Upper lobe of left lung (tissue), 4 donors: Measurements from ENCODE around the gene TDRKH.

Experiments
- EP300 ChIP-seq, 4 donors: sonication (generic); formaldehyde crosslinking; IDR thresholded peaks; one replicate each; pipeline ENCODE4 v1.5.1; 2017; ENCODE audit warnings: antibody characterized with exemption in 4 of 4, control low read depth in 2 of 4
- POLR2A ChIP-seq, 4 donors: fragments of 450-650 bp; IDR thresholded peaks; one replicate each; pipeline ENCODE4 v1.5.1; 2016 to 2017; ENCODE audit warnings: antibody characterized with exemption in 4 of 4, mild to moderate bottlenecking in 2 of 4
- POLR2AphosphoS5 ChIP-seq, 2 donors: sonication (generic); formaldehyde crosslinking; IDR thresholded peaks; one replicate each; pipeline ENCODE4 v1.5.1; 2017; ENCODE audit warnings: antibody characterized with exemption in 2 of 2
- TF ChIP-seq, protein P1 (sequence below), 6 experiments: fragments of 450-650 bp in 4 of 6; fragments of 200-600 bp in 2 of 6; sonication (generic) in 2 of 6; IDR thresholded peaks; one replicate each; pipeline ENCODE4 v1.5.1; 2016 to 2019; ENCODE audit warnings: antibody characterized with exemption in 6 of 6

GRCh38 chr1:151819976-151820623, 29.8 kb upstream of the TDRKH start:
- TF ChIP-seq, protein P1, sequence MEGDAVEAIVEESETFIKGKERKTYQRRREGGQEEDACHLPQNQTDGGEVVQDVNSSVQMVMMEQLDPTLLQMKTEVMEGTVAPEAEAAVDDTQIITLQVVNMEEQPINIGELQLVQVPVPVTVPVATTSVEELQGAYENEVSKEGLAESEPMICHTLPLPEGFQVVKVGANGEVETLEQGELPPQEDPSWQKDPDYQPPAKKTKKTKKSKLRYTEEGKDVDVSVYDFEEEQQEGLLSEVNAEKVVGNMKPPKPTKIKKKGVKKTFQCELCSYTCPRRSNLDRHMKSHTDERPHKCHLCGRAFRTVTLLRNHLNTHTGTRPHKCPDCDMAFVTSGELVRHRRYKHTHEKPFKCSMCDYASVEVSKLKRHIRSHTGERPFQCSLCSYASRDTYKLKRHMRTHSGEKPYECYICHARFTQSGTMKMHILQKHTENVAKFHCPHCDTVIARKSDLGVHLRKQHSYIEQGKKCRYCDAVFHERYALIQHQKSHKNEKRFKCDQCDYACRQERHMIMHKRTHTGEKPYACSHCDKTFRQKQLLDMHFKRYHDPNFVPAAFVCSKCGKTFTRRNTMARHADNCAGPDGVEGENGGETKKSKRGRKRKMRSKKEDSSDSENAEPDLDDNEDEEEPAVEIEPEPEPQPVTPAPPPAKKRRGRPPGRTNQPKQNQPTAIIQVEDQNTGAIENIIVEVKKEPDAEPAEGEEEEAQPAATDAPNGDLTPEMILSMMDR (IDR thresholded peaks at IDR 0.05): no peak
- TF ChIP-seq POLR2A (IDR thresholded peaks at IDR 0.05) (no peak), EP300 (IDR thresholded peaks at IDR 0.05) (no peak), POLR2AphosphoS5 (IDR thresholded peaks at IDR 0.05) (no peak)
